Measurements from ENCODE around the gene YIPF4.

GRCh38 chr2:32360416-32360815, 82.7 kb downstream of the YIPF4 start:
- TF ChIP-seq CTCF (conservative IDR thresholded peaks at IDR 0.05; ENCODE audit: low read depth, low read length) (no peak), RFX5 (IDR thresholded peaks at IDR 0.05; ENCODE audit: low read depth, low read length) (no peak), POLR2A (IDR thresholded peaks at IDR 0.05; ENCODE audit: low read depth, low read length) (no peak), MAZ (IDR thresholded peaks at IDR 0.05; ENCODE audit: borderline replicate concordance, low read depth, low read length) (no peak), SMC3 (IDR thresholded peaks at IDR 0.05; ENCODE audit: low read depth, low read length) (no peak), MXI1 (IDR thresholded peaks at IDR 0.05; ENCODE audit: borderline replicate concordance, low read depth, low read length) (no peak), RCOR1 (IDR thresholded peaks at IDR 0.05; ENCODE audit: insufficient replicate concordance, low read length) (no peak), MAFK (IDR thresholded peaks at IDR 0.05; ENCODE audit: low read depth, low read length) (no peak), BHLHE40 (IDR thresholded peaks at IDR 0.05; ENCODE audit: low read depth, low read length) (no peak), ELK1 (IDR thresholded peaks at IDR 0.05; ENCODE audit: borderline replicate concordance, low read depth, low read length) (no peak), CEBPB (IDR thresholded peaks at IDR 0.05; ENCODE audit: low read depth, low read length) (no peak)

All from IMR-90 (cell line).